IMR-90 (cell line): ENCODE measurements around the gene PLBD1. TPM values are rescaled to one million over a fixed set of nuclear protein-coding genes. Genes with fewer than 3 reads are reported as not detected.

Experiments
- ATAC-seq: fragments of 200-7000 bp; cut with Tn5 transposase; 2 replicates; pipeline ENCODE4 v1.9.1; 2020; ENCODE audit warnings: low read depth, mild to moderate bottlenecking, moderate library complexity
- BruUV-seq: library from RNA; stranded (reverse); fragments of 400-500 nt; replicated peaks from 2 replicates; lab custom pipeline; 2021; lab: Mats Ljungman, UMichigan
- CTCF ChIA-PET: fragments of 300-600 bp; formaldehyde crosslinking; extraction: SDS; loops from one replicate; lab custom pipeline; 2021; ENCODE audit warnings: antibody characterized with exemption; lab: Yijun Ruan, JAX
- POLR2A ChIA-PET: fragments of 300-600 bp; sonication (Branson Sonifier 250); formaldehyde crosslinking; loops from one replicate; lab custom pipeline; 2022; ENCODE audit warnings: antibody characterized with exemption; ENCODE audit not compliant: unreplicated experiment; lab: Charles Lee
- DNase-seq: peaks from one replicate; pipeline ENCODE4 v3.0.0; 2013
- H2AFZ ChIP-seq: replicated peaks from 2 replicates; pipeline ENCODE3; 2013; ENCODE audit warnings: low read length, mild to moderate bottlenecking; ENCODE audit not compliant: poor library complexity
- H2AK5ac ChIP-seq: 2 replicates; pipeline ENCODE4 v1.6.1; 2013; ENCODE audit warnings: low read depth, low read length, inconsistent platforms
- H2AK9ac ChIP-seq: replicated peaks from 2 replicates; pipeline ENCODE3; 2013; ENCODE audit warnings: mild to moderate bottlenecking, low read depth, low read length, moderate library complexity; ENCODE audit not compliant: poor library complexity
- H2BK120ac ChIP-seq: 2 replicates; pipeline ENCODE4 v1.6.1; 2013; ENCODE audit warnings: low read depth, low read length, inconsistent platforms
- H2BK15ac ChIP-seq: 3 replicates; pipeline ENCODE4 v1.6.1; 2013; ENCODE audit warnings: low read depth, low read length, inconsistent platforms
- H2BK20ac ChIP-seq: 2 replicates; pipeline ENCODE4 v1.6.1; 2013; ENCODE audit warnings: low read depth, mild to moderate bottlenecking, inconsistent platforms, low read length, moderate library complexity
- H2BK5ac ChIP-seq: 2 replicates; pipeline ENCODE4 v1.6.1; 2013; ENCODE audit warnings: mild to moderate bottlenecking, low read depth, low read length, inconsistent platforms; ENCODE audit not compliant: poor library complexity, severe bottlenecking
- H3K14ac ChIP-seq: replicated peaks from 2 replicates; pipeline ENCODE4 v1.6.1; 2013; ENCODE audit warnings: low read depth, low read length, inconsistent platforms
- H3K18ac ChIP-seq: 2 replicates; pipeline ENCODE4 v1.6.1; 2013; ENCODE audit warnings: low read depth, low read length, control low read depth
- H3K23ac ChIP-seq: 2 replicates; pipeline ENCODE4 v1.6.1; 2013; ENCODE audit warnings: low read depth, low read length, inconsistent platforms
- H3K27ac ChIP-seq: 2 replicates; pipeline ENCODE4 v1.5.1; 2013; ENCODE audit warnings: mild to moderate bottlenecking, control low read depth, low read length; ENCODE audit not compliant: insufficient read depth
- H3K27me3 ChIP-seq: 2 replicates; pipeline ENCODE4 v1.6.1; 2013; ENCODE audit warnings: low read length; ENCODE audit not compliant: control insufficient read depth, insufficient read depth
- H3K36me3 ChIP-seq: 2 replicates; pipeline ENCODE4 v1.6.1; 2013; ENCODE audit warnings: low read length, mixed read lengths; ENCODE audit not compliant: control insufficient read depth, insufficient read depth
- H3K4ac ChIP-seq: 2 replicates; pipeline ENCODE4 v1.6.1; 2013; ENCODE audit warnings: low read depth, low read length, inconsistent platforms
- H3K4me1 ChIP-seq: 2 replicates; pipeline ENCODE4 v1.6.1; 2013; ENCODE audit warnings: low read length, mixed read lengths; ENCODE audit not compliant: control insufficient read depth, insufficient read depth
- H3K4me2 ChIP-seq: 2 replicates; pipeline ENCODE4 v1.6.1; 2013; ENCODE audit warnings: low read depth, mild to moderate bottlenecking, control low read depth, low read length, moderate library complexity
- H3K4me3 ChIP-seq: 2 replicates; pipeline ENCODE4 v1.5.1; 2013; ENCODE audit warnings: low read depth, mild to moderate bottlenecking, control low read depth, low read length, moderate library complexity; ENCODE audit not compliant: insufficient read depth
- H3K56ac ChIP-seq: 2 replicates; pipeline ENCODE4 v1.6.1; 2013; ENCODE audit warnings: low read length, inconsistent platforms; ENCODE audit not compliant: insufficient read depth; ENCODE audit errors: extremely low read depth
- H3K79me1 ChIP-seq, 2 experiments: 2 replicates each; pipeline ENCODE4 v1.6.1; 2013; ENCODE audit warnings: low read length in 2 of 2, inconsistent platforms in 1 of 2, low read depth in 1 of 2
- H3K9ac ChIP-seq: 2 replicates; pipeline ENCODE4 v1.6.1; 2013; ENCODE audit warnings: low read depth, low read length, control low read depth
- H3K9me1 ChIP-seq: 2 replicates; pipeline ENCODE4 v1.6.1; 2013; ENCODE audit warnings: low read length, inconsistent platforms; ENCODE audit not compliant: insufficient read depth
- H3K9me3 ChIP-seq: 2 replicates; pipeline ENCODE4 v1.6.1; 2013; ENCODE audit warnings: low read length; ENCODE audit not compliant: control insufficient read depth, insufficient read depth
- H4K20me1 ChIP-seq: 2 replicates; pipeline ENCODE4 v1.6.1; 2013; ENCODE audit warnings: low read length, inconsistent platforms; ENCODE audit not compliant: insufficient read depth
- H4K5ac ChIP-seq: 2 replicates; pipeline ENCODE4 v1.6.1; 2013; ENCODE audit warnings: mild to moderate bottlenecking, low read depth, low read length, control low read depth
- H4K8ac ChIP-seq, 2 experiments: 2 replicates each; pipeline ENCODE4 v1.6.1; 2013; ENCODE audit warnings: low read depth in 2 of 2, low read length in 2 of 2, control low read depth in 1 of 2, inconsistent platforms in 1 of 2
- H4K91ac ChIP-seq: 2 replicates; pipeline ENCODE4 v1.6.1; 2013; ENCODE audit warnings: low read depth, low read length, inconsistent platforms; ENCODE audit not compliant: insufficient read depth
- CEBPB ChIP-seq: IDR thresholded peaks from 2 replicates; pipeline ENCODE4 v1.6.1; 2012; ENCODE audit warnings: low read depth, low read length, improper control_type of control experiment
- CTCF ChIP-seq: conservative IDR thresholded peaks from 2 replicates; pipeline ENCODE4 v1.5.1; 2012; ENCODE audit warnings: mild to moderate bottlenecking, low read depth, low read length, improper control_type of control experiment
- MAFK ChIP-seq: IDR thresholded peaks from 2 replicates; pipeline ENCODE4 v1.6.1; 2012; ENCODE audit warnings: low read depth, low read length, improper control_type of control experiment
- RAD21 ChIP-seq: IDR thresholded peaks from 2 replicates; pipeline ENCODE4 v1.6.1; 2012; ENCODE audit warnings: low read length, improper control_type of control experiment
- WGBS, 2 experiments: methylation state at CpG; one replicate each; pipeline versions ENCODE4 v1.1.5 to v1.1.7; 2013; ENCODE audit warnings: missing lambda C conversion rate in 2 of 2; ENCODE audit not compliant: insufficient read length in 1 of 2; ENCODE audit errors: extremely low coverage in 2 of 2; 5-methylcytosine and 5-hydroxymethylcytosine counted together
- dilution Hi-C: fragments of 300-500 bp; cut with HindIII; formaldehyde crosslinking; loops from one replicate; pipeline ENCODE4 v1.14.3; 2018; ENCODE audit warnings: low sequenced_read_pairs; ENCODE audit not compliant: unreplicated experiment
- in situ Hi-C: fragments of 300-500 bp; cut with MboI; formaldehyde crosslinking; loops from 3 replicates; pipeline ENCODE4 v1.14.3; 2019; ENCODE audit warnings: low sequenced_read_pairs, inconsistent platforms, mixed read lengths
- intact Hi-C: fragments of 100-400 bp; cut with micrococcal nuclease; formaldehyde crosslinking; loops from 2 replicates; pipeline ENCODE4 v1.10.0; 2022
- polyA plus RNA-seq, 3 experiments: library from polyadenylated mRNA; depleted of rRNA; stranded (reverse); fragments of >200 nt; gene quantifications; 2 replicates each; pipeline ENCODE4 v1.2.3, GENCODE V29; 2012; ENCODE audit warnings: low replicate concordance in 1 of 3
- total RNA-seq: library from RNA; depleted of rRNA; stranded (reverse); fragments of >200 nt; gene quantifications from 2 replicates; pipeline ENCODE4 v1.2.3, GENCODE V29; 2012

Gene PLBD1
- total and polyA plus RNA-seq, 2 of the 4 experiments (the other 2 are of a cell fraction): under 0.01 TPM; not detected in 1

GRCh38 chr12:14479004-14479403, 88.7 kb downstream of the PLBD1 start:
- ChIA-PET POLR2A (no interaction called here), CTCF (no interaction called here)
- no peak overlapping the region for H3K4me3 ChIP-seq
- TF ChIP-seq MAFK (no peak), RAD21 (no peak), CTCF (no peak), CEBPB (no peak)
- H3K4ac ChIP-seq: no peak overlapping the region
- no peak overlapping the region for H2BK5ac ChIP-seq
- H3K79me1 ChIP-seq: peaks cover 0 to 3% of the 10 kb centered on the region in 2 experiments; a peak in 2 of 4 replicates
- H3K9me3 ChIP-seq: peaks cover 8% of the 10 kb centered on the region
- no CpG with 5 or more reads among the region's 1 CpG for WGBS, 2 experiments
- H4K5ac ChIP-seq: no peak overlapping the region
- no peak overlapping the region for H3K14ac ChIP-seq
- no peak for ATAC-seq
- no peak overlapping the region for H3K18ac ChIP-seq
- in situ Hi-C loops: no loop called here
- DNase-seq: no peak
- no peak overlapping the region for H2BK20ac ChIP-seq
- H3K27me3 ChIP-seq: no peaks in the 10 kb centered on the region
- no peak overlapping the region for H3K56ac ChIP-seq
- H4K8ac ChIP-seq: no peak overlapping the region
- H3K9ac ChIP-seq: no peak overlapping the region
- peaks cover 30% of the 10 kb centered on the region for H3K36me3 ChIP-seq
- no peaks in the 10 kb centered on the region for H4K20me1 ChIP-seq
- no peaks in the 10 kb centered on the region for H3K4me1 ChIP-seq
- no peak overlapping the region for H2BK120ac ChIP-seq
- no peak overlapping the region for H2AK9ac ChIP-seq
- intact Hi-C loops: no loop called here
- BruUV-seq: no TSS peak
- H2BK15ac ChIP-seq: no peak overlapping the region
- no peak overlapping the region for H3K27ac ChIP-seq
- H2AFZ ChIP-seq: no peak overlapping the region
- dilution Hi-C loops: no loop called here
- H4K91ac ChIP-seq: no peak overlapping the region
- H3K23ac ChIP-seq: no peak overlapping the region
- no peak overlapping the region for H2AK5ac ChIP-seq
- H3K4me2 ChIP-seq: no peak overlapping the region
- no peaks in the 10 kb centered on the region for H3K9me1 ChIP-seq
